GM12872 (cell line): ENCODE measurements around the gene TENT5C.

Experiments used
- CTCF ChIP-seq: IDR thresholded peaks from 3 replicates; pipeline ENCODE4 v1.5.1; 2011; ENCODE audit warnings: low read depth, mild to moderate bottlenecking, low read length, moderate library complexity; ENCODE audit not compliant: insufficient read depth

Gene TENT5C

GRCh38 chr1:117653195-117653594 is 47.3 kb downstream of the TENT5C start:
- no peak for TF ChIP-seq CTCF

DNA sequence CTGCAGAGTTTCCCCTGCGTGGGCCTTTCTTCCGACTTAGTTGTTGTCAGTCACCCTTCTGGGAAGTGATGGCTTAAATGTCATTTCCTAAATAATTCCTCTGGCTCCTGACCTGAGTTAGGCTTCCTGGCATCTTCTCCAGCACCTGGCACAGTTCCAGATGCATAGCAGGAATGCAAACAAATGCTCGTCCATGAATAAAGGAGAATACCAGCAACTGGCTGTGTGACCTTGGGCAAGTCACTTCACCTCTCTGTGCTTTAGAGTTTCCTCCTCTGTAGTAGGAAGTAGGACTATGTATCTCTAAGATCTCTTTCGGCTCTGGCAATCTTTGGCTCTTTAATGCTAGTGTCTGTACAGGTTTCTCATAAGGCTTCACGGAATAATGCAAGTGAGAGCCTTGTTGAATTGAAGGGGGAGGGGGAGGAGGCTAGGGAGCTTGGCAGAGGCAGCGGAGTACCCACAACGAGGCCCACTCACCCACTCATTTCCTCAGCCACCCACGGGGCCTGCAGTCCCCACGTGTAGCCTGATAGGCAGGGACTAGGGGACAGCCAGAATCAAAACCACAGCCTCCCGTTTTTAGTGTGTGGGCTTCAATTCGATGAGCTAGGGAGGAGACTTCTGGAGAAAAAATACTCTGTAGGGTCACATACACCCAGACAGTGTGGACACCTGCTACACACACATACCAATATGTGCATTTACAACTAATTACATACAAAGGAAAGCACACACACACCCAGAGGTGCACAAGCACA is 48.1 kb downstream of the TENT5C start:
- TF ChIP-seq CTCF: no peak

DNA sequence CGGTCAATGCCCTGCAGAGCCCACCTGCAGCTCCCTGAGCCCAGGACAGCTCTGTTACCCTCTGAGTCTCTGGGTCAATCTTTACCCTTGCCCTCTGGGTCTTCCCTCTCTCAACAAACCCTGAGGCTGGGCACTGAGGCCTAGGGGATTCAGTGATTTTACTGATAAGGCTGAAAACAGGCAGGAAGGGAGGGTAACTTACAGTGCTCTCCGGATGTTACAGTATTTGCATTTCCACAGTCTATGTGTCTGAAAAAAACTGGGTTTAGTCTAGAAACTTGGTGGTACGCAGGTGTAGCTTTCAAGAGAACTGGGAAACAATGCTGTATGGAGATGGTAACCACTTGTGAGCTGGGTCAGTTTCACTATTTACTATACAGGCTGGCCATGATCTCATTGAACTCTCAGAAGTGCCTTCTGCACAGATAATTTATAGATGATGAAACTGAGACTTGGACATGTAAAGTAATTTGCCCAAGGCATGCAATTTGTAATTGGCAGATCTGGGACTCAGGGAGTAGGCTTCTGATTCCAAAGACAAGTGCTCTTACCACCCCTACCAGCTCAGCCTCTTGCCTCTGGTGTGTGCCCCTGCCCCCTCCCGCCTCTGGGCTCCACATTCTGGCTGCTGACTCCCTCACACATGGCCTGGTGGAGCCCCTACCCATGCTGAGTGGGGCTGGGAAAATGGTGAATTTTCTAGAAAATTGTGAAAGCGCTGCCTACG is 48.8 kb downstream of the TENT5C start:
- TF ChIP-seq CTCF: no peak

DNA sequence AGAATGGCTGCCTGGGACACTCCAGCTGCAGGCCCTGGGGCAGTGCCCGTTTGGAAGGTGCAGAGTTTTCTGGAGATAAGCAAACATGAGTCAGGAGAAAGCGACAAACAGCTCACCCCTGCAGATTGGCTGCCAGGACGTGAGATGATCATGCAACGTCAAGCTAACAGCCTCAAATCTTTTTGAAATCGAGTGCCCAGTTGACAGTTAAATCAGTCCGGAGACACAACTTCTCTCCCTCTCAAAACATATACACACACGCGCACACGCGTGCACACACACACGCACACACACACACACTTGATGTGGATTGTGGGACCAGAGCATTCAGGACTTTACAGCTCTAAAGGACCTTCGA is 49.4 kb downstream of the TENT5C start:
- TF ChIP-seq CTCF: no peak

GRCh38 chr1:117656202-117656641 is 50.4 kb downstream of the TENT5C start:
- TF ChIP-seq CTCF: no peak

DNA sequence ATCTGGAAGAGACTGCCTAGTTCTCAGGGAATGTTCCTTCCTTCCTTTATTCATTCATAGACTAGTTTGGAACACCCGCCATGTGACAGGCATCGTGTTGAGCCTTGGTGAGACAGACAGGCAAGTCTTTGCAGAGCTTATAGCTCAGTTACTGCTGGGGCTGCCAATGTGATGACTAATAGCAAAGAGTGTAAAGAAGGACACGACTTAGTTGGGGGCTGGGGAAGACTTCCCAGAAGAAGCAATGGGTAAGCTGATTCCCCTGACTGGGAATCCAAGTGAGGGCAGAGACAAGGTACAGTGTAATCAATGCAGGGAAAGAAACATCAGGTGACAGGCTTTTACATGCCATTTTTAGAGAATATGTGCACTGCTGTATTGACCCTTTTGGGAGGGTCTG is 51.2 kb downstream of the TENT5C start:
- no peak for TF ChIP-seq CTCF

GRCh38 chr1:117657949-117658660 is 52.3 kb downstream of the TENT5C start:
- no peak for TF ChIP-seq CTCF
